Stimulated activated CD8-positive, alpha-beta memory T cell treated with anti-CD3 and anti-CD28 coated beads, Interleukin-7, amount 100 ng/mL, for 4 hours (primary cell): ENCODE measurements around the gene SRM.
A peak's percentile ranks its signal among the peaks of the same experiment; 100 is the strongest.
"Not testable (repeated sequence)": the region's sequence is repeated elsewhere in the genome, so short reads cannot be mapped to it uniquely, and the experiment has no call there.

Source experiments
- DNase-seq, 2 donors: peaks; one replicate each; pipeline ENCODE4 v3.0.0-alpha.2; 2020; ENCODE audit warnings: low read depth in 2 of 2

Gene SRM

DNA sequence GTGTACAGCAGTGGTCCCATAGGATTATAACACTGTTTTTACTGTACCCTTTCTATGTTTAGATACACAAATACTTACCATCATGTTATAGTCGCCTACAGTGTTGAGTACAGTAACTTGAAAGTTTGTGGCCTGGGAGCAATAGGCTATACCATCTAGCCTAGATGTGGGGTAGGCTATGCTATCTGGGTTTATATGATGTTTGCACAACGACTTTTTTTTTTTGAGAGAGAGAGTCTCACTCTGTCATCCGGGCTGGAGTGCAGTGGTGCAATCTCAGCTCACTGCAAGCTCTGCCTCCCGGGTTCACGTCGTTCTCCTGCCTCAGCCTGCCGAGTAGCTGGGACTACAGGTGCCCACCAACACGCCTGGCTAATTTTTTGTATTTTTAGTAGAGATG, 40.5 kb downstream of the SRM start:
- DNase-seq = not testable (repeated sequence)

DNA sequence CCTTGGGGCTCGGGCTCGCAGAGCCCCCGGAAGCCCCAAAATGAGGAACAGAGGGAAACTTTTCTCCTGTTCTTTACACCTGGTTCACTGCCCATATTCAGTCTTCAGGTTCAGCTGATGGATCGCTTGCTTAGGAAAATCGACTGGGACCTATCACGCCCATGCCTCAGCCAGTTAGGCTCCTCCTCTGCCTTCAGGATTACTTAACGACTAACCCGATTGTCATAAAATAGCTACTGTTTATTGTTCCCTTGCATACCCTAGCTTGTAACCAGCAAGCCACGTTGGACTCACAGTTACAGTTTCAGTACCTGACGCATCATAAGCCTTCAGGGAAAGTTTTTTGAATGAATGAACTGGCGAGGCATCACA, 46.7 kb downstream of the SRM start:
- no peak for DNase-seq

DNA sequence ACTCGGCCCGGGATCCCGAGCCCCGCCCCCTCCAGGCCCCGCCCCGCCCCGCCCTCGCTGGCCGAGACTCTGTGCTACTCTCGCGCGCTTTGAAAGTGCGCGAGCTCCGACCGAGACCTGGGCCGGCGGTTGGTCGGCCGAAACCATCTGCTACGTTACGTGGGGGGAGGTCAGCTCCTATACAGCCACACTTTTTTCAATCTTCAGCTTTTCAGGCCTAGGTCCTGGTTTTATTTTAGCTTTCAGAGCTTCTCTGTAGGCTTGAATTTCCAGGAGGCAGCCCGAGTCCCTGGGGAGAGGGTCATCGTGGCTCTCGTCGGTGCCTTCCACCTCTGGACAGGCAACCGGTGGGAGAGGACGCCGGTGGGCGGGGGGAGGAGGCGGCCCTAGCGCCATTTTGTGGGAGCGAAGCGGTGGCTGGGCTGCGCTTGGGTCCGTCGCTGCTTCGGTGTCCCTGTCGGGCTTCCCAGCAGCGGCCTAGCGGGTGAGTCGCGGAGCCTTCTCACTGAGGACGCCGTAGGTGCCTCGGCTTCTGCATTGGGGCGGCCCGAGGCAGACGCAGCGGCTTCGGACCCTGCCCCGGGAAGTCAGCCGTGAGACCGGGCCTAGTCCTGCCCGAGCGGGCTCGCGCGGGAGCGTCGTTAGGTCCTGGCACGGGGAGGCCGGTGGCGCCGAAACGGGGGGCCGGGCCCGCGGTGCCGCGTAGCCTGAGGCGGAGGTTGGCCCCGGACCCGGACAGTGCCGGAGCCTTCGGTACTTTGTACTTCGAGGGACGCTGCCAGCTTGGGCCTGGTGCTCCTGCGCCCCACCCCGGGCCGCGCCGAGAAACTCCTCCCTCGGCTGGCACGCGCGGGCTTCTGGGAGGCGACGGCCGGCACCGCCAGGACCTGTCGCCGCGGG, 47.3 kb downstream of the SRM start, which contains the start of gene TARDBP:
TSS of gene TARDBP (plus strand) at position 395 of the 900 bp plus-strand sequence. CDS start 1,074 bp downstream, outside the sequence.
- DNase-seq = peak; percentile 80 to 86
